ENCODE data around the gene SGF29.

DNA sequence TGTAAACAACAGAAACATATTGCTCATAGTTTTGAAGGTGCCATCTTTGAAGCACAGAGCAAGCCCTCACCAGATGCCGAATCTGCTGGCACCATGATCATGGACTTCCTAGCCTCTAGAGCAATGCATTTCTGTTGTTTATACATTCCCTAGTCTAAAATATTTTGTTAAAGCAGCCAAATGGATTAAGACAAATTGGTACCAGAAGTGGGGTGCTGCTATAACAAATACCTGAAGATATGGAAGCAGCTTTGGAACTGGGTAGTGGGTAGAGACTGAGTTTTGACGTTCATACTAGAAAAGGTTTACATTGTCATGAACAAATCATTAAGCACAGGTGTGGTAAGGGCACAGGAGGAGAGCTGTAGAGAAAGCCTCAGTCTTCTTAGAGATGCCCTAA, 13.6 kb downstream of the SGF29 start:
- TF ChIP-seq, protein P1, sequence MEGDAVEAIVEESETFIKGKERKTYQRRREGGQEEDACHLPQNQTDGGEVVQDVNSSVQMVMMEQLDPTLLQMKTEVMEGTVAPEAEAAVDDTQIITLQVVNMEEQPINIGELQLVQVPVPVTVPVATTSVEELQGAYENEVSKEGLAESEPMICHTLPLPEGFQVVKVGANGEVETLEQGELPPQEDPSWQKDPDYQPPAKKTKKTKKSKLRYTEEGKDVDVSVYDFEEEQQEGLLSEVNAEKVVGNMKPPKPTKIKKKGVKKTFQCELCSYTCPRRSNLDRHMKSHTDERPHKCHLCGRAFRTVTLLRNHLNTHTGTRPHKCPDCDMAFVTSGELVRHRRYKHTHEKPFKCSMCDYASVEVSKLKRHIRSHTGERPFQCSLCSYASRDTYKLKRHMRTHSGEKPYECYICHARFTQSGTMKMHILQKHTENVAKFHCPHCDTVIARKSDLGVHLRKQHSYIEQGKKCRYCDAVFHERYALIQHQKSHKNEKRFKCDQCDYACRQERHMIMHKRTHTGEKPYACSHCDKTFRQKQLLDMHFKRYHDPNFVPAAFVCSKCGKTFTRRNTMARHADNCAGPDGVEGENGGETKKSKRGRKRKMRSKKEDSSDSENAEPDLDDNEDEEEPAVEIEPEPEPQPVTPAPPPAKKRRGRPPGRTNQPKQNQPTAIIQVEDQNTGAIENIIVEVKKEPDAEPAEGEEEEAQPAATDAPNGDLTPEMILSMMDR (IDR thresholded peaks at IDR 0.05 in 8 of 11, conservative IDR thresholded peaks at IDR 0.05 in 3 of 11), result no peak
- no peak for TF ChIP-seq POLR2A (IDR thresholded peaks at IDR 0.05)

Data from spleen (tissue), 7 donors.